Muscle layer of duodenum (tissue), 2 donors: ENCODE measurements around the gene CD46.

Experiments used
- H3K27ac ChIP-seq: one replicate; pipeline ENCODE4 v1.7.0; 2013; ENCODE audit warnings: mild to moderate bottlenecking, low read length
- H3K27me3 ChIP-seq: one replicate; pipeline ENCODE4 v1.7.0; 2013; ENCODE audit warnings: low read depth, mild to moderate bottlenecking, control low read depth, low read length
- H3K36me3 ChIP-seq, 2 donors: one replicate each; pipeline ENCODE4 v1.7.0; 2013; ENCODE audit warnings: low read length in 2 of 2, control low read depth in 1 of 2, mild to moderate bottlenecking in 1 of 2; ENCODE audit not compliant: insufficient read depth in 2 of 2, control insufficient read depth in 1 of 2
- H3K4me1 ChIP-seq, 2 donors: one replicate each; pipeline ENCODE4 v1.7.0; 2013; ENCODE audit warnings: low read length in 2 of 2, mild to moderate bottlenecking in 2 of 2, control low read depth in 1 of 2, moderate library complexity in 1 of 2; ENCODE audit not compliant: insufficient read depth in 2 of 2, control insufficient read depth in 1 of 2
- H3K4me3 ChIP-seq, 2 donors: one replicate each; pipeline ENCODE4 v1.7.0; 2013; ENCODE audit warnings: low read length in 2 of 2, low read depth in 1 of 2, mild to moderate bottlenecking in 1 of 2
- H3K9me3 ChIP-seq, 2 donors: one replicate each; pipeline ENCODE4 v1.7.0; 2013; ENCODE audit warnings: low read length in 2 of 2, control low read depth in 1 of 2, mild to moderate bottlenecking in 1 of 2; ENCODE audit not compliant: control insufficient read depth in 1 of 2
- donor health status: healthy.

The CD46 gene

GRCh38 chr1:207801819-207802218 lies 50.0 kb downstream of the CD46 start:
- peaks cover 0 to 32% of the 10 kb centered on the region in 2 donors for H3K4me1 ChIP-seq
- no peak overlapping the region for H3K4me3 ChIP-seq
- H3K27me3 ChIP-seq: no peaks in the 10 kb centered on the region
- no peaks in the 10 kb centered on the region for H3K9me3 ChIP-seq
- peaks cover 50 to 55% of the 10 kb centered on the region in 2 donors for H3K36me3 ChIP-seq
- no peak overlapping the region for H3K27ac ChIP-seq

- Histone ChIP-seq H3K4me3 (no peak overlapping the region), H3K9me3 (no peaks in the 10 kb centered on the region), H3K36me3 (peaks cover 69 to 73% of the 10 kb centered on the region in 2 donors), H3K27ac (no peak overlapping the region), H3K27me3 (no peaks in the 10 kb centered on the region), H3K4me1 (peaks cover 16 to 49% of the 10 kb centered on the region in 2 donors)
Observed at GRCh38 chr1:207803678-207804077, 51.8 kb downstream of the CD46 start.

DNA sequence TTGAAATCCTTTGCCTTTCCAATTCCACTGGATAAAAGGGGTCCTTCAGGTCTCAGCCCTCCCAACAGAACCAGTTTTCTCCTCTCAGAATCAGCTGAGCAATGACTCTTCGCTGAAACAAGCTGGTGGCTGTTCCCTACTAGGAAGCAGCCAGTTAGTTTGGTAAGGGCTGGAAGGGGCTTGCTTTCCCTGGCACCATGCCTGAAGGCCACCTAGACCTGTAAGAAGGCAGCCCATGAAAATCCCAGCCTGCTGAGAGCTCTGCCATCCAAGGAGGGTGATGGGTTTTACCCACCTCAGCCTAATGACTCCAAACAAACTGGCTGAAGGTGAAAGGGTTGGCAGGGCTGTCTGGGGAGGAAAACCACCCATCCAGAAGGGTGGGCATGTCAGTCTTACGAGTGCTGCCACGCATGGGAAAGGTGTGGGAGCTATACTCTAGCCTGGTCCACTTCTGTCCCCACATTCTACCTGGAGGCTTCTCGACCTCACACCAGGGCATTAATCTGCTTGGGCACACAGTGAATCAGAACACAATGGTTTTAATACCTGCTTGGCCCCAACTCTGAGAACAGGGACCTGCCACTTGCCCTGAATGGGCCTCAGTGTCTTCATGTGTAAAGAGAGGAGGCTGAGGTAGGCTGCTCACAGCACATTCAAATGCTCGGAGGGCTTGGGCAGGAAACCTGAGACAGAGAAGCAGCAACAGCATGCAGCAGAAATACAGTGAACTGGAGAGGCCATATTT lies 53.0 kb downstream of the CD46 start:
- H3K27ac ChIP-seq: no peak overlapping the region
- H3K27me3 ChIP-seq: no peaks in the 10 kb centered on the region
- H3K36me3 ChIP-seq: peaks cover 80 to 84% of the 10 kb centered on the region in 2 donors
- no peaks in the 10 kb centered on the region for H3K9me3 ChIP-seq
- no peak overlapping the region for H3K4me3 ChIP-seq
- H3K4me1 ChIP-seq: peaks cover 23 to 59% of the 10 kb centered on the region in 2 donors

GRCh38 chr1:207805841-207806421 lies 54.1 kb downstream of the CD46 start:
- Histone ChIP-seq H3K4me3 (no peak overlapping the region), H3K27me3 (no peaks in the 10 kb centered on the region), H3K9me3 (no peaks in the 10 kb centered on the region), H3K4me1 (peaks cover 29 to 69% of the 10 kb centered on the region in 2 donors), H3K27ac (peak overlapping the region; percentile 70), H3K36me3 (peaks cover 89 to 90% of the 10 kb centered on the region in 2 donors)

DNA sequence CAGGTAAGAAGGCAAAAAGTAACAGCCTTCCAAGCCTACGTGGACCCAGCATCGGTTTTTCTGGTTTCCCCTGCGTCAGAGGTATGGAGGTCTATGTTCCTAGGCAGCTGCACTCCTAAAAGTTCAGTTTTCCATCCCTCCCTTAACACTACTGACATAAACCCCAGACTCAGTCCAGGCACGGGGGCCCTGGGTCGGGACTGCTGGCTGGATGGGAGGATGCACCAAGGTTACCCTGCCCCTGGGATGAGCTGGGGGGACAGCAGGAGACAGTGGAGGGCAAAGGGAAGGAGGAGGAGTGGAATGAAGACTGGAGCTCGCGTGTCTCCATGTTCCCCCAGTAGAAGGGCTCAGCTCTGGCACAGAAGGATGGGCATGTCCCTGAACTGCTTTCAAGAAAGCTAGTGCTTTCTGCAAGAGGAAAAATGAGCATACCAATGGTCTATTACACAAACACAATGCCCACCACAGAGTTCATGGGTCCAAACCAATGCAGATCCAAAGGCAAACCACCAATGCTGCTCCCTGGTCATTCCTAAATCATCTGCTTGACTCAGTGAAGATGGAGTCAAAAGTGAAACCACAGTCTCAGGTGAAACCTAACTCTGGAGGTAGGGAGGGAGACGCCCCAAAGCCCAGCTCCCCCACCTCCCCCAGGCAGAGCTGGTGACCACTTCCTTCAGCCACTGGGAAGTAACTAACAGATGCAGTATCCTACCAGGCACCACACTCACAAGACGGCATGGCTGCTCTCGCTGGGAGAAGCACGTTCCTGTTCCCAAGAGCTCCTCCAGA lies 54.9 kb downstream of the CD46 start:
- peaks cover 84 to 88% of the 10 kb centered on the region in 2 donors for H3K36me3 ChIP-seq
- peaks cover 30 to 76% of the 10 kb centered on the region in 2 donors for H3K4me1 ChIP-seq
- peak overlapping the region; percentile 70 for H3K27ac ChIP-seq
- no peak overlapping the region for H3K4me3 ChIP-seq
- no peaks in the 10 kb centered on the region for H3K27me3 ChIP-seq
- H3K9me3 ChIP-seq: no peaks in the 10 kb centered on the region

GRCh38 chr1:207807326-207807689 lies 55.5 kb downstream of the CD46 start:
- Histone ChIP-seq H3K27ac (peak overlapping the region; percentile 70), H3K9me3 (no peaks in the 10 kb centered on the region), H3K27me3 (no peaks in the 10 kb centered on the region), H3K4me3 (no peak overlapping the region), H3K36me3 (peaks cover 82 to 85% of the 10 kb centered on the region in 2 donors), H3K4me1 (peaks cover 36 to 76% of the 10 kb centered on the region in 2 donors)

- Histone ChIP-seq H3K36me3 (peaks cover 81 to 85% of the 10 kb centered on the region in 2 donors), H3K4me3 (no peak overlapping the region)
Observed at GRCh38 chr1:207807690-207808321, 56.0 kb downstream of the CD46 start.

GRCh38 chr1:207808322-207808705 lies 56.5 kb downstream of the CD46 start:
- Histone ChIP-seq H3K4me1 (peaks cover 40 to 83% of the 10 kb centered on the region in 2 donors), H3K27ac (peak overlapping the region; percentile 70), H3K9me3 (no peaks in the 10 kb centered on the region), H3K4me3 (no peak overlapping the region), H3K27me3 (no peaks in the 10 kb centered on the region), H3K36me3 (peaks cover 81 to 85% of the 10 kb centered on the region in 2 donors)

More at GRCh38 chr1:207807690-207808321, 56.0 kb downstream of the CD46 start:
- Histone ChIP-seq H3K27ac (peak overlapping the region; percentile 70), H3K4me1 (peaks cover 37 to 81% of the 10 kb centered on the region in 2 donors), H3K27me3 (no peaks in the 10 kb centered on the region), H3K9me3 (no peaks in the 10 kb centered on the region)

DNA sequence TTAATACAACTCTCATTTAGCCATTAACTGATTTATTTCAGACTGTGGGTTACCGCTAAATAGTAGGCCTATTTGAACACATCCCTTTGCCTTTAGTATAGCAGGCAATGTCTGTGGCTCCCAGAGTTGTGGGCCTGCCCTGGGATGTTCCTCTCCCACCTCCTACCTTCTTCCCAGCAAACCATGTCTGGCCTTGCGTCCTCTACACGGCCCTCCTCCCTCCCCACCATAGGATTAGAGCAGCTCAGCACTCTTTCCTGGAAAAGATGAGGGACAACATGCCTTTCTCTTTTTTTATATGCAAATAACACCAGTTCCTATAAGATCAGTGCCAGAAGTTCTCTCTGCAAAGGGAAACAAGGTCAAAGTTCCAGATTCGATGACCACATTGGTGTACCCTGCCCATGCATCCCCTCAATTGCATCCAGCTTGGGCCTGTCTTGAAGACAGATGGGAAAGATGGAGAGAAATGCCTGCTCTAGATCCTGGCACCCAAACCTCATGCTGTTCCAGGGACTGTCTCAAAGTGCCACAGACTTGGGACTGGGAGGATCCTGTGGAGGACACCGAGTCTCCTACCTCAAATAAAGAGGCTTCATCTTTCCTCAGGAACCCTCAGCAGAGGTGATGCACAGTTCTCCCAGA lies 57.2 kb downstream of the CD46 start:
- no peaks in the 10 kb centered on the region for H3K27me3 ChIP-seq
- H3K4me1 ChIP-seq: peaks cover 45 to 90% of the 10 kb centered on the region in 2 donors
- peaks cover 77 to 85% of the 10 kb centered on the region in 2 donors for H3K36me3 ChIP-seq
- no peak overlapping the region for H3K4me3 ChIP-seq
- no peaks in the 10 kb centered on the region for H3K9me3 ChIP-seq
- H3K27ac ChIP-seq: no peak overlapping the region

GRCh38 chr1:207810173-207810572 lies 58.3 kb downstream of the CD46 start:
- Histone ChIP-seq H3K4me1 (peaks cover 55 to 98% of the 10 kb centered on the region in 2 donors), H3K27ac (peak overlapping the region; percentile 34), H3K27me3 (no peaks in the 10 kb centered on the region), H3K36me3 (peaks cover 79 to 83% of the 10 kb centered on the region in 2 donors), H3K4me3 (no peak overlapping the region), H3K9me3 (no peaks in the 10 kb centered on the region)
